ENCODE data around the gene IRF7.

GRCh38 chr11:563066-563811 is 52.5 kb downstream of the IRF7 start:
- TF ChIP-seq CTCF (IDR thresholded peaks at IDR 0.05 in 2 of 3, conservative IDR thresholded peaks at IDR 0.05 in 1 of 3; ENCODE audit: borderline replicate concordance in 1 of 3, insufficient read depth in 1 of 3, low read depth in 2 of 3, low read length in 2 of 3): no peak
- no peak for TF ChIP-seq EZH2 (IDR thresholded peaks at IDR 0.05)
- TF ChIP-seq POLR2A (IDR thresholded peaks at IDR 0.05; ENCODE audit: borderline replicate concordance, extremely low read depth, insufficient read depth, insufficient read length): no peak
- TF ChIP-seq JUND (IDR thresholded peaks at IDR 0.05): no peak
- TF ChIP-seq SIN3A (IDR thresholded peaks at IDR 0.05; ENCODE audit: low read depth): no peak
- TF ChIP-seq ATF3 (IDR thresholded peaks at IDR 0.05): no peak
- no peak for TF ChIP-seq TCF7L2 (IDR thresholded peaks at IDR 0.05; ENCODE audit: borderline replicate concordance, extremely low read depth, insufficient read depth, insufficient read length)
- no peak for TF ChIP-seq CEBPB (IDR thresholded peaks at IDR 0.05; ENCODE audit: low read depth)
- no peak for TF ChIP-seq SP1 (IDR thresholded peaks at IDR 0.05; ENCODE audit: low read depth)
- no peak for TF ChIP-seq FOSL1 (IDR thresholded peaks at IDR 0.05; ENCODE audit: low read depth)
- no peak for TF ChIP-seq EZH2phosphoT487 (IDR thresholded peaks at IDR 0.05; ENCODE audit: borderline replicate concordance)
- TF ChIP-seq POLR2AphosphoS5 (IDR thresholded peaks at IDR 0.05; ENCODE audit: low read depth, low read length): no peak
- no peak for TF ChIP-seq MAX (IDR thresholded peaks at IDR 0.05)
- no peak for TF ChIP-seq EGR1 (IDR thresholded peaks at IDR 0.05; ENCODE audit: low read depth)
